HG03108 (cell line): ENCODE measurements around the gene CEP350.

Experiments used
- ATAC-seq: cut with Tn5 transposase; IDR thresholded peaks from one replicate; pipeline ENCODE4 v1.9.1; 2021; ENCODE audit warnings: moderate library complexity; ENCODE audit not compliant: unreplicated experiment

The CEP350 gene

GRCh38 chr1:180153032-180153431 is 198.4 kb downstream of the CEP350 start:
- ATAC-seq: no peak

DNA sequence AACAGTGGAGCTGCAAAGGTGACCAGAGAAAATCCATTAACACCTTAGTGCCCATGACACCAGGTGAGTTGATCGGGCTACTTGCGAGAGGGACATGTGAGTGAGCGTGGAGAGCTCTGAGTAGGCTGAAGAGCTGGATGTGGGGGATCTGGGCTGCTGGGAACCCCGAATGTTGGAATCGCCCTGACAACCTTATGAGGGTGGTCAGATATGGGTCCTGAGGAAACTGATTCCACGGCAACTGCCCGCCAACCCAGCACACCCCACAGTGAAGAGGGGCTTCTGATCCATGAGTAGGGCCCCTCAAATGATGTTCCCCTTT is 199.4 kb downstream of the CEP350 start:
- no peak for ATAC-seq

GRCh38 chr1:180154325-180155181 is 199.9 kb downstream of the CEP350 start, which contains the start of gene QSOX1:
TSS of gene QSOX1 (plus strand) at chr1:180154869. CDS start at chr1:180154908, 39 bp downstream.
- peak; percentile 89 for ATAC-seq

DNA sequence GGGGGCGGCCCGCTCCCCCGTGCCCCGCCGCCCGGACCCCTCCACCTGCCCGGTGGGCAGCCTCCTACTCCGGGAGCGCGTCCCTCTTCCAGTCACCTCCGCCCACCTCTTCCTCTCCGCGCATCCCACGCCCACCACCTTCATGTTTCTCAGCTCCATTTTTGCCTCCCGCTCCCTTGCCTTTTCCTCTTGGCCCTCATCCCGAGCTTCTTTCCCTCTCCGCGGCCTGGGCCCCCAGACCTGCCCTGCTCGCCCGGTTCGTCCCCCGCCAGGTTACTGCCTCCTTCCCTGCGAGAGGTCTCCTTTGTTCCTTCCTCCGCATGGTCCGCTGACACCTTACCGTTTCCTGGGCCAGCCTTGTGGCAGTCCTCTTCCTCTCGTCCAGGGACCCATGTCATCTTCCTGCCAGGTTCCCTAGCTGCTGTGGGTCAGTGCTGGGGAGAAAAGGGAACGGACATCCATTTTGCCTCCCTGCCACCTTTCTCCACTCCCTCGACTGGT is 200.6 kb downstream of the CEP350 start:
- ATAC-seq: no peak

DNA sequence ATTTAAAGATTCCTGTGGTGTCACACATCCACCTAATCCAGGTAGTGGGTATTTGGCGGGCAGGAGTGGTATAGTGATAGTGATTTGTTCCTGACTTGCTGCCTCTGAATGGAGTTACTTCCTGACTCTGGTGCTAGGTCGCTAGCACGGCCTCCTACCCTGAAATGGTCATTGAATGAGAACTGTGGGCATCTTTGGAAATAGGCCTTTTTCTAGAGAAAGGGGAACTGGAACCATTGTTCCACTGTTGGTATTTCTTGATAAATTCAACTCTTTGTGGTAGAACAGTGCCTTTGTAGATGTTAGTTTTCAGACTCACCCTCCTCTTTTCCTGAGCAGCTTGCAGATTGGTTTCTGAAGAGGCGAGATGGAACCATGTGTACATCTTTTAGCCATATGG is 201.6 kb downstream of the CEP350 start:
- no peak for ATAC-seq

DNA sequence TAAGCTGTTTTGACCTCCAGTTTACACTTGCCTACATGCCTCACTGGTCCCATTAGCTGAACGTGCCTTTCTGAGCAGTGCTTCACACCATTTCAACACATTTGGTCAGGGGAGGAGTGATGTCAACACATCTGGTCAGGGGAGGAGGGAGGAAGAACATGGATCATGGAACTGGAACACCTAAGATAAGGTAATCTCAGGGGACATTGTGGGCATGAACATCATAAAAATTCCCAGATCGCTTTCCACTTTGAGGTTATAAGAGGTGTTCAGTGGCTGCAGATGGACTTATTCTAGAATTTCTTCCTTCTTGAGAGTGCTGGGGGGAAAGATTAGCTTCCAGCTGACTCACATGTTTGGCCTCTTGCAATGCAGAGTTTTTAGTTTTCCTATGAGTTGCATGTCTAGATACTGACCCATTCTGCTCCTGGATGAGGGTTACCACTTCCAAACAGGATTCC is 202.1 kb downstream of the CEP350 start:
- no peak for ATAC-seq

DNA sequence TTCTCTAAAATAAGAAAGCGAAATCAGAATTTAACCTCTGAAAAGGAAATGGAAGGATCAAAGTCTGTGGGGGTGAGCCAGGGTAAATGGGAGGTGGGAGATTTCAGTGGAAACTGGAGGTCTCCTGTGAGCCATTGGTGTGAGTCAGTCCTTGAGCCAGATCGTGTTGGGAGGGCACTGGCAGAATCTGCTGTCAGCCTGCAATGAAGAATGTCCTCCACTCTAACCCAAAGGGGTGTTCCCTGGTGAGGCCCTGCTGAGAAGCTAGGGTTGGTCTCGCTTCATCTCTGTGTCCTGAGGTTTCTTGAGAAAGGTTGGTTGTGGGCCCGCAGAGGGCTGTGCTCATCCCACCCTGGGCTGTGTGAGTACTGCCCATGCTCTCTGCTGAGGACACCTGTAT is 202.5 kb downstream of the CEP350 start:
- no peak for ATAC-seq

- no peak for ATAC-seq
Observed at GRCh38 chr1:180157576-180158057, 203.0 kb downstream of the CEP350 start.

DNA sequence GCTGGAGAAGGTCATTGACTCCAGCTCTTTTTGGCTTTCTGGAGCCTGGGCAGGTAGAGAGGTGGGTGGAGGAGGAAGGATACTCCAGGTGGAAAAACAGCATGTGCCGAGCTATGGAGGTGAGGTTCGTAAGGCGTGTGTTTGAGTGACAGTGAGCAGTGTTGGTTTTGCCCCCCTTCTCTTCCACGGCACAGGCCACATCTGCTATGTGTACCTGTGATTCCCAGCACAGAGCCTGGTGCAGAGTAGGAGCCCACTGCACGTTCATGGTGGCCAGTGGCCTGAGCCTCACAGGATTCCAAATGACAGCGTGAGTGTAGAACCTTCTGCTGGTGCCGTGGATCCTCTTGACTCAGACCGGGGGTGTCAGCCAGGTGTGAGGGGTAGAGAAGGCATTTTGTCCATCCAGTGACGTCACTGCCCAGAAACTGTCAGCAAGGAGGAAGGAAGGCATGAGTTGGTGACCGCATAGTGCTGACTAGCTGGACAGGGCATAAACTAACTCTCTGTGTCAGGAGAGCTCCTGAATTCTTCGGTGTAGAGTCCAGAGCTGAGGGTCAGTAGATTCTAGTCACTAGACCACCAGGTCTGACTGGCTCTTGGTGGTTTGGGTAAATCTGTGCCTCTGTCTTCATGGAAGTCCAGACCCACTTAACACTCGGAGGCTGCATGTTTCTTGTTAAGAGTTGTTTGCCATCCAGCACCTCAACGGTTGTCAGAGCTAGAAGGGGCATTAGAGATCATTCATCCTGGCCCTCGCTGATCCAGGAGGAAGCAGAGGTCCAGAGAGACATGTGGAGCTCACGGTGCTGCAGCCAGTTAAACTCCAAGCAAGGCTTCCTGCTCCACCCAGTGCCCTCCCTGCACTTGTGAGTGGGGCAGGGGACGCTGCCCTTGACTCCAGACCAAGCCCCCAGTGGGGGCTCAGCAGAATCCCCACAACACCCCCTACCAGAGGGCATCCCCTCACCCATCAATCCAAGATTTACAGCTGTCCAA is 203.8 kb downstream of the CEP350 start:
- no peak for ATAC-seq

- no peak for ATAC-seq
Observed at GRCh38 chr1:180160357-180160756, 205.7 kb downstream of the CEP350 start.

GRCh38 chr1:180163041-180163440 is 208.4 kb downstream of the CEP350 start:
- no peak for ATAC-seq
